H1 (cell line): Measurements from ENCODE around the gene C16orf87.

Experiments
- CHD2 ChIP-seq: IDR thresholded peaks from 2 replicates; pipeline ENCODE4 v1.6.1; 2012; ENCODE audit warnings: low read length, improper control_type of control experiment
- EP300 ChIP-seq, 2 experiments: IDR thresholded peaks; 1 replicate in 1 of 2; 2 replicates in 1 of 2; pipeline ENCODE4 v1.6.1; 2011 to 2012; ENCODE audit warnings: low read depth in 2 of 2, low read length in 2 of 2, mild to moderate bottlenecking in 2 of 2, borderline replicate concordance in 1 of 2, inconsistent platforms in 1 of 2, moderate library complexity in 1 of 2
- EZH2 ChIP-seq: fragments of 200-600 bp; sonication (generic); IDR thresholded peaks from 2 replicates; pipeline ENCODE4 v1.7.1; 2012; ENCODE audit warnings: low read depth, mild to moderate bottlenecking, moderate library complexity, low read length, inconsistent platforms; ENCODE audit not compliant: severe bottlenecking
- GABPA ChIP-seq: IDR thresholded peaks from 2 replicates; pipeline ENCODE4 v1.6.1; 2011; ENCODE audit warnings: mild to moderate bottlenecking, low read length, moderate library complexity, borderline replicate concordance; ENCODE audit not compliant: insufficient read depth
- ZNF274 ChIP-seq: IDR thresholded peaks from 2 replicates; pipeline ENCODE4 v1.7.0; 2012; ENCODE audit warnings: low read length, borderline replicate concordance; ENCODE audit errors: extremely low read depth
- TF ChIP-seq, protein P1 (sequence below), 3 experiments: IDR thresholded peaks; 1 replicate in 2 of 3; 2 replicates in 1 of 3; pipeline versions ENCODE4 v1.5.1 to v1.6.1; 2011; ENCODE audit warnings: low read length in 3 of 3, mild to moderate bottlenecking in 3 of 3, inconsistent platforms in 2 of 3, low read depth in 1 of 3, moderate library complexity in 1 of 3; ENCODE audit not compliant: insufficient read depth in 1 of 3; ENCODE audit errors: control extremely low read depth in 1 of 3
- TF ChIP-seq, protein P2 (sequence below): IDR thresholded peaks from 2 replicates; pipeline ENCODE4 v1.6.1; 2011; ENCODE audit warnings: low read depth, mild to moderate bottlenecking, low read length; ENCODE audit not compliant: insufficient read depth

DNA sequence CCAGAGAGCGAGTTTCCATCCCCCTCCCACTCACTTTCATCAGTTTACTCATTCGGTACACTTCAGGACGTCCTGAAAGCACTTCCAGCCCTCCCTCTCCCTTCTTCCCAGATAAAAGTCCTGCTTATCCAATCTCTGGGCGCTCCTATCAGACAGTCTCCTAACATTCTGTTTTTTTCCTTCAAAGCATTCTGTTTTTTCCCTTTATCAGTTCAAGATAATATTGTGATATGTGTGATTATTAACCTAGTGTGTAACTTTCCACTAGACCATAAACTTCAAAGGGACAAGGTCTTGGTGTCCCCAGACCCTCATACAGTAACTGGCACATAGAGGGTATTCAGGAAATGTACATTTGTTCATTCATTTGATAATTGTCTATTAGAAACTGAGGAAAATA lies 24.4 kb upstream of the C16orf87 start:
- TF ChIP-seq, protein P1, sequence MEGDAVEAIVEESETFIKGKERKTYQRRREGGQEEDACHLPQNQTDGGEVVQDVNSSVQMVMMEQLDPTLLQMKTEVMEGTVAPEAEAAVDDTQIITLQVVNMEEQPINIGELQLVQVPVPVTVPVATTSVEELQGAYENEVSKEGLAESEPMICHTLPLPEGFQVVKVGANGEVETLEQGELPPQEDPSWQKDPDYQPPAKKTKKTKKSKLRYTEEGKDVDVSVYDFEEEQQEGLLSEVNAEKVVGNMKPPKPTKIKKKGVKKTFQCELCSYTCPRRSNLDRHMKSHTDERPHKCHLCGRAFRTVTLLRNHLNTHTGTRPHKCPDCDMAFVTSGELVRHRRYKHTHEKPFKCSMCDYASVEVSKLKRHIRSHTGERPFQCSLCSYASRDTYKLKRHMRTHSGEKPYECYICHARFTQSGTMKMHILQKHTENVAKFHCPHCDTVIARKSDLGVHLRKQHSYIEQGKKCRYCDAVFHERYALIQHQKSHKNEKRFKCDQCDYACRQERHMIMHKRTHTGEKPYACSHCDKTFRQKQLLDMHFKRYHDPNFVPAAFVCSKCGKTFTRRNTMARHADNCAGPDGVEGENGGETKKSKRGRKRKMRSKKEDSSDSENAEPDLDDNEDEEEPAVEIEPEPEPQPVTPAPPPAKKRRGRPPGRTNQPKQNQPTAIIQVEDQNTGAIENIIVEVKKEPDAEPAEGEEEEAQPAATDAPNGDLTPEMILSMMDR (IDR thresholded peaks at IDR 0.05; ENCODE audit: control extremely low read depth in 1 of 3, insufficient read depth in 1 of 3, low read depth in 1 of 3, low read length in 3 of 3): no peak
- TF ChIP-seq GABPA (no peak), EP300 (IDR thresholded peaks at IDR 0.05; ENCODE audit: borderline replicate concordance in 1 of 2, low read depth in 2 of 2, low read length in 2 of 2) (no peak), EZH2 (no peak), CHD2 (no peak), ZNF274 (no peak)
- TF ChIP-seq, protein P2, sequence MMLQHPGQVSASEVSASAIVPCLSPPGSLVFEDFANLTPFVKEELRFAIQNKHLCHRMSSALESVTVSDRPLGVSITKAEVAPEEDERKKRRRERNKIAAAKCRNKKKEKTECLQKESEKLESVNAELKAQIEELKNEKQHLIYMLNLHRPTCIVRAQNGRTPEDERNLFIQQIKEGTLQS: no peak
